Glutamatergic neuron (in vitro differentiated cells): Measurements from ENCODE around the gene NRIP1. TPM values are rescaled to one million over a fixed set of nuclear protein-coding genes. Genes with fewer than 3 reads are reported as not detected.

Experiments used
- DNase-seq: peaks from one replicate; pipeline ENCODE4 v3.0.0; 2022
- H3K27ac Mint-ChIP-seq: one replicate; pipeline ENCODE4 v1.8.0; 2020; ENCODE audit warnings: mild to moderate bottlenecking, mixed read lengths, inconsistent platforms; ENCODE audit not compliant: unreplicated experiment
- H3K27me3 Mint-ChIP-seq: one replicate; pipeline ENCODE4 v1.8.0; 2020; ENCODE audit warnings: mild to moderate bottlenecking, moderate library complexity, mixed read lengths, inconsistent platforms; ENCODE audit not compliant: unreplicated experiment
- H3K36me3 Mint-ChIP-seq: one replicate; pipeline ENCODE4 v1.8.0; 2020; ENCODE audit warnings: mild to moderate bottlenecking, mixed read lengths, inconsistent platforms; ENCODE audit not compliant: unreplicated experiment
- H3K4me1 Mint-ChIP-seq: one replicate; pipeline ENCODE4 v1.8.0; 2020; ENCODE audit warnings: mild to moderate bottlenecking, low read depth, mixed read lengths, inconsistent platforms; ENCODE audit not compliant: unreplicated experiment
- H3K4me3 Mint-ChIP-seq: one replicate; pipeline ENCODE4 v1.8.0; 2020; ENCODE audit warnings: mild to moderate bottlenecking, mixed read lengths, inconsistent platforms; ENCODE audit not compliant: unreplicated experiment
- H3K9me3 Mint-ChIP-seq: one replicate; pipeline ENCODE4 v1.8.0; 2020; ENCODE audit warnings: mild to moderate bottlenecking, moderate library complexity, mixed read lengths, inconsistent platforms; ENCODE audit not compliant: unreplicated experiment
- CTCF ChIP-seq: fragments of 200-600 bp; sonication (generic); IDR thresholded peaks from one replicate; pipeline ENCODE4 v1.5.0; 2021; ENCODE audit not compliant: partially characterized antibody, unreplicated experiment
- total RNA-seq: library from RNA; stranded (reverse); fragmentation: NEBNext Ultra II Directional; extraction: Animal tissue kit (Norgen Biotek cat#: 25700); gene quantifications from one replicate; pipeline ENCODE4 v1.2.1, GENCODE V29; 2021; ENCODE audit not compliant: unreplicated experiment

The NRIP1 gene
- total RNA-seq, 1 donor from 2014 or later: 51.5 TPM

GRCh38 chr21:15028186-15028585 lies 36.6 kb downstream of the NRIP1 start:
- no peaks in the 10 kb centered on the region for H3K27me3 Mint-ChIP-seq

DNA sequence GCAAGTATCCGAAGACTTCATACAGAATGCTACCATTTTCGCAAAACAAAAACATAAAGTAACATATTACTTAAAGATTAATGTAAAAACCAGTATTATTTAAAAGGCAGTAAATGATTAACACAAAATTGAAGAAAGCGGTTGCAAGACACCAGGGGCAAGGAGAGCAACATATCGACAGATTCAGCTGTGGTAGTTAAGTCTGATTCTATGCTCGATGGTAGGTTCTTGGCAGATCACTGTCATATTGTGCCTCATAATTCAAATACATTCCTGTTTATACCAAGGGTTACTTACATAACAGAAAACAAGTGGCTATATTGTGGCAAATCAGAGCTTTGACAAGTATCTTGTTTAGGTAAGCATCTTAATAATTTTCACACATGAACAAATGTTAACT lies 37.7 kb downstream of the NRIP1 start:
- Mint-ChIP-seq H3K4me3 (no peak overlapping the region), H3K27me3 (no peaks in the 10 kb centered on the region), H3K9me3 (peaks cover 2% of the 10 kb centered on the region), H3K36me3 (peaks cover 5% of the 10 kb centered on the region), H3K27ac (no peak overlapping the region), H3K4me1 (peaks cover 16% of the 10 kb centered on the region)
- no peak for DNase-seq
- no peak for TF ChIP-seq CTCF

More at GRCh38 chr21:15028186-15028585, 36.6 kb downstream of the NRIP1 start:
- H3K9me3 Mint-ChIP-seq: peaks cover 2% of the 10 kb centered on the region
- DNase-seq: no peak
- no peak for TF ChIP-seq CTCF
- H3K36me3 Mint-ChIP-seq: peaks cover 5% of the 10 kb centered on the region
- no peak overlapping the region for H3K27ac Mint-ChIP-seq
- H3K4me1 Mint-ChIP-seq: peaks cover 16% of the 10 kb centered on the region
- no peak overlapping the region for H3K4me3 Mint-ChIP-seq

GRCh38 chr21:15026370-15026769 lies 38.4 kb downstream of the NRIP1 start:
- no peak for DNase-seq
- Mint-ChIP-seq H3K27ac (no peak overlapping the region), H3K27me3 (no peaks in the 10 kb centered on the region), H3K9me3 (peaks cover 2% of the 10 kb centered on the region), H3K36me3 (peaks cover 5% of the 10 kb centered on the region), H3K4me3 (no peak overlapping the region), H3K4me1 (peaks cover 16% of the 10 kb centered on the region)
- no peak for TF ChIP-seq CTCF

DNA sequence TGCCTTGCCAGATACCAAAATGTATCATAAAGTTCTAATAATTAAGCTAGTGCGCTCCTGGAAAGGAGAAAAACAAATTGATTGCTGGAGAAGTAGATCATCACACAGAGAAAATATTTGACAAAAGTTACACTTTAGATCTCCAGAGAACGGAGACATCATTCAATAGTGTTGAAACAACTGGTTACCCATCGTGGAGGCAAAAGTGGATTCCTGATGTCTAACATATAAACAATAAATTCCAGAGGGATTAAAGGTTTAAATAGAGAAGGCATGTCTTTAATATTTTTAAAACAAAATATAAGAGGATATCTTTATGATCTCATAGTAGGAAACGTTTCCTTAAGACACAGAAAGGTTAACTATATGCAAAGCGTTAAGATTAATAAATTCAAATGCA lies 41.0 kb downstream of the NRIP1 start:
- DNase-seq: no peak
- Mint-ChIP-seq H3K27ac (no peak overlapping the region), H3K4me1 (peaks cover 6% of the 10 kb centered on the region), H3K27me3 (no peaks in the 10 kb centered on the region), H3K9me3 (no peaks in the 10 kb centered on the region), H3K4me3 (no peak overlapping the region), H3K36me3 (no peaks in the 10 kb centered on the region)
- TF ChIP-seq CTCF: no peak

DNA sequence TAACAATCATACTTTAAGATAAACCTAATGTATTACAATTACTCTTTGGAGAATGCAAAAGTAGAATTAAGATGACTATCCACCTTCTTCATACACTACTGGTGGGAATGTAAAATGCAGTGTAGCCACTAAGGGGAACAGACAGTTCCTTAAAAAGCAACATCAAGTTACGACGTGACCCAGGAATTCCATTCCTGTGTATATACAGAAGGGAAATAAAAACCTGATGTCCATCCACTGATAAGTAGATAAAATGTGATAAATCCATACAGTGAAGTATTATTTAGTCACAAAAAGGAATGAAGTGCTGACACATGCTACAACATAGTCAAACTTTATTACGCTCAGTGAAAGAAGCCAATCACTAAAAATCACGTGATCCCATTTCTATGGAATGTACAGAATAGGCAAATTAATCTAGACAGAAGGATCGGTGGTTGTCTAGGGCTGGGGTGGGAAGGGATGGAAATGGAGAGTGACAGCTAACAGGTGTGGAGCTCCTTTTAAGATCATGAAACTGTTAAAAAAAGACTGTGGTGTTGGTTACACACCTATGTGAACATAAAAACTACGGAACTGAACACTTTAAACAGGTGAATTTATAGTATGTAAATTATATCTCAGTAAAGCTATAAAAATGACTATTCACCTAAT lies 42.1 kb downstream of the NRIP1 start:
- H3K9me3 Mint-ChIP-seq: no peaks in the 10 kb centered on the region
- no peaks in the 10 kb centered on the region for H3K36me3 Mint-ChIP-seq
- DNase-seq: no peak
- no peaks in the 10 kb centered on the region for H3K27me3 Mint-ChIP-seq
- H3K4me1 Mint-ChIP-seq: peaks cover 8% of the 10 kb centered on the region
- H3K27ac Mint-ChIP-seq: no peak overlapping the region
- no peak for TF ChIP-seq CTCF
- H3K4me3 Mint-ChIP-seq: no peak overlapping the region
